Colonic mucosa (tissue), 4 donors: ENCODE measurements around the gene KLF16. TPM values are rescaled to one million over a fixed set of nuclear protein-coding genes. Genes with fewer than 3 reads are reported as not detected.

Source experiments
- DNase-seq: peaks from one replicate; pipeline ENCODE4 v3.0.0-alpha.2; 2020
- H3K27ac ChIP-seq: fragments of 200-600 bp; one replicate; pipeline ENCODE4 v1.8.0; 2021
- H3K27me3 ChIP-seq: fragments of 200-600 bp; one replicate; pipeline ENCODE4 v1.8.0; 2021
- H3K36me3 ChIP-seq: fragments of 200-600 bp; one replicate; pipeline ENCODE4 v1.8.0; 2021
- H3K4me1 ChIP-seq: fragments of 200-600 bp; one replicate; pipeline ENCODE4 v1.8.0; 2021; ENCODE audit warnings: mild to moderate bottlenecking
- H3K4me3 ChIP-seq: fragments of 200-600 bp; one replicate; pipeline ENCODE4 v1.8.0; 2021
- H3K9ac ChIP-seq, 2 donors: one replicate each; pipeline ENCODE4 v1.7.0; 2013; ENCODE audit warnings: control low read depth in 2 of 2, low read depth in 2 of 2, low read length in 2 of 2
- H3K9me3 ChIP-seq: fragments of 200-600 bp; one replicate; pipeline ENCODE4 v1.8.0; 2021
- CTCF ChIP-seq: fragments of 200-600 bp; IDR thresholded peaks from one replicate; pipeline ENCODE4 v1.8.0; 2022; ENCODE audit warnings: antibody characterized with exemption, mild to moderate bottlenecking
- intact Hi-C: fragments of 100-400 bp; cut with DNase I; formaldehyde crosslinking; loops from one replicate; pipeline ENCODE4 v1.14.1; 2022
- total RNA-seq, 2 donors: library from RNA; stranded (reverse); fragmentation: NEBNext Ultra II Directional in 1 of 2; extraction: Animal tissue kit (Norgen Biotek cat#: 25700) in 1 of 2; gene quantifications; one replicate each; pipeline ENCODE4 v1.2.1, GENCODE V29; 2021
- donor health status: healthy.
- donor health status: DM: no; HTN: no; CAD: no.
- donor health status: DM: no; HTN: no; CAD: no.

Gene KLF16
- total RNA-seq, 2 donors from 2014 or later = 31.1 to 34.8 TPM

- no peak for TF ChIP-seq CTCF
- H3K4me3 ChIP-seq = no peak overlapping the region
- H3K27me3 ChIP-seq = no peaks in the 10 kb centered on the region
- no peaks in the 10 kb centered on the region for H3K9me3 ChIP-seq
- no peak overlapping the region for H3K27ac ChIP-seq
- H3K9ac ChIP-seq = no peak overlapping the region
- intact Hi-C loops = no loop called here
- peaks cover 25% of the 10 kb centered on the region for H3K36me3 ChIP-seq
- DNase-seq = no peak
- no peaks in the 10 kb centered on the region for H3K4me1 ChIP-seq
Observed at GRCh38 chr19:1823020-1823419, 40.4 kb downstream of the KLF16 start.

GRCh38 chr19:1822210-1822609, 41.2 kb downstream of the KLF16 start:
- TF ChIP-seq CTCF = no peak
- intact Hi-C loops = no loop called here
- Histone ChIP-seq H3K27ac (no peak overlapping the region), H3K36me3 (peaks cover 25% of the 10 kb centered on the region), H3K4me1 (no peaks in the 10 kb centered on the region), H3K27me3 (no peaks in the 10 kb centered on the region), H3K4me3 (no peak overlapping the region), H3K9me3 (no peaks in the 10 kb centered on the region), H3K9ac (no peak overlapping the region)
- DNase-seq = no peak

- no peaks in the 10 kb centered on the region for H3K9me3 ChIP-seq
- intact Hi-C loops = no loop called here
- no peaks in the 10 kb centered on the region for H3K4me1 ChIP-seq
- no peak for DNase-seq
- H3K36me3 ChIP-seq = peaks cover 25% of the 10 kb centered on the region
- H3K27me3 ChIP-seq = no peaks in the 10 kb centered on the region
- no peak overlapping the region for H3K9ac ChIP-seq
- no peak overlapping the region for H3K4me3 ChIP-seq
- H3K27ac ChIP-seq = no peak overlapping the region
- no peak for TF ChIP-seq CTCF
Observed at GRCh38 chr19:1819341-1820255, 43.8 kb downstream of the KLF16 start.

- Histone ChIP-seq H3K9ac (no peak overlapping the region), H3K27ac (no peak overlapping the region), H3K9me3 (no peaks in the 10 kb centered on the region), H3K4me3 (no peak overlapping the region), H3K36me3 (peaks cover 23% of the 10 kb centered on the region), H3K4me1 (no peaks in the 10 kb centered on the region), H3K27me3 (no peaks in the 10 kb centered on the region)
- TF ChIP-seq CTCF = no peak
- DNase-seq = no peak
- intact Hi-C loops = no loop called here
Observed at GRCh38 chr19:1818549-1819195, 44.7 kb downstream of the KLF16 start.

GRCh38 chr19:1817553-1818179, 45.7 kb downstream of the KLF16 start:
- H3K9ac ChIP-seq = no peak overlapping the region
- H3K36me3 ChIP-seq = peaks cover 17% of the 10 kb centered on the region
- TF ChIP-seq CTCF = no peak
- no peak overlapping the region for H3K27ac ChIP-seq
- H3K9me3 ChIP-seq = no peaks in the 10 kb centered on the region
- intact Hi-C loops = no loop called here
- H3K4me3 ChIP-seq = no peak overlapping the region
- H3K27me3 ChIP-seq = no peaks in the 10 kb centered on the region
- H3K4me1 ChIP-seq = peaks cover 8% of the 10 kb centered on the region
- DNase-seq = no peak
